Measurements from ENCODE around the gene KIF21A.

DNA sequence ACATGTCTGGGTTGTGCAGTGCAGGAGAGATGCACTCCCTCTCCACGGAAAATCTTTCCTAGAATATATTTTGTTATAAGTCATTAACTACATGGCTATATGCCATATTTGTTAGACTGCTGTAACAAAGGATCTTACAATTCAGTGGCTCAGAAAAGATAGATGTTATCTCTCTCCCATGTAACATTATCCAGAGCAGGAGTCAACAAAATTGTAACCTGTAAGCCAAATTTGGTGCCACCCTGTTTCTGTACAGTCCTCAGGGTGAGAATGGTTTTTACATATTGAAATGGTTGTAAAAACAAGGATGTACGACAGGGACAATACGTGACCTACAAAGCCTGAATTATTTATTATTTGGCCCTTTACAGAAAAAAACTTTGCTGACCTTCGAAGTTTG lies 155.5 kb downstream of the KIF21A start:
- TF ChIP-seq CTCF (IDR thresholded peaks at IDR 0.05; ENCODE audit: poor library complexity, severe bottlenecking) (no peak), TAF1 (IDR thresholded peaks at IDR 0.05; ENCODE audit: low read depth) (no peak), POLR2AphosphoS5 (IDR thresholded peaks at IDR 0.05) (no peak), EP300 (conservative IDR thresholded peaks at IDR 0.05; ENCODE audit: poor library complexity, severe bottlenecking) (no peak), RAD21 (conservative IDR thresholded peaks at IDR 0.05) (no peak), REST (IDR thresholded peaks at IDR 0.05; ENCODE audit: borderline replicate concordance) (no peak), EZH2 (IDR thresholded peaks at IDR 0.05; ENCODE audit: borderline replicate concordance, insufficient read depth, low read length, poor library complexity, severe bottlenecking) (no peak), MXI1 (conservative IDR thresholded peaks at IDR 0.05; ENCODE audit: poor library complexity, severe bottlenecking) (no peak), SMC3 (conservative IDR thresholded peaks at IDR 0.05; ENCODE audit: poor library complexity) (no peak)

Measured in neural cell (in vitro differentiated cells).